RWPE2 (cell line): Measurements from ENCODE around the gene SLC6A4.
"Not testable (repeated sequence)": the region's sequence is repeated elsewhere in the genome, so short reads cannot be mapped to it uniquely, and the experiment has no call there.

Experiments used
- ATAC-seq: fragments of 200-7000 bp; cut with Tn5 transposase; 3 replicates; pipeline ENCODE4 v1.9.1; 2021; ENCODE audit warnings: low read depth
- DNase-seq: peaks from one replicate; pipeline ENCODE4 v3.0.0-alpha.2; 2020; ENCODE audit warnings: low spot score
- H3K27ac ChIP-seq: fragments of 450-650 bp; 2 replicates; pipeline ENCODE4 v1.5.1; 2017; ENCODE audit warnings: mild to moderate bottlenecking; ENCODE audit not compliant: poor library complexity, severe bottlenecking
- H3K27me3 ChIP-seq: fragments of 250-450 bp; sonication (Bioruptor Pico); 2 replicates; pipeline ENCODE4 v1.5.1; 2021; ENCODE audit warnings: mild to moderate bottlenecking, moderate library complexity; ENCODE audit not compliant: insufficient read depth, poor library complexity, severe bottlenecking
- H3K36me3 ChIP-seq: fragments of 250-450 bp; sonication (Bioruptor Pico); 2 replicates; pipeline ENCODE4 v1.5.1; 2020; ENCODE audit warnings: low read depth, mild to moderate bottlenecking, moderate library complexity
- H3K4me1 ChIP-seq: fragments of 250-450 bp; sonication (Bioruptor Pico); 2 replicates; pipeline ENCODE4 v1.5.1; 2021; ENCODE audit warnings: mild to moderate bottlenecking, moderate library complexity; ENCODE audit not compliant: insufficient read depth, poor library complexity, severe bottlenecking
- H3K4me3 ChIP-seq: fragments of 250-450 bp; sonication (Bioruptor Pico); 2 replicates; pipeline ENCODE4 v1.5.1; 2021; ENCODE audit warnings: mild to moderate bottlenecking, moderate library complexity; ENCODE audit not compliant: severe bottlenecking
- H3K9me3 ChIP-seq: fragments of 250-450 bp; sonication (Bioruptor Pico); 2 replicates; pipeline ENCODE4 v1.5.1; 2021; ENCODE audit warnings: mild to moderate bottlenecking, moderate library complexity; ENCODE audit not compliant: severe bottlenecking
- TF ChIP-seq, protein P1 (sequence below): fragments of 450-650 bp; IDR thresholded peaks from one replicate; pipeline ENCODE4 v1.5.1; 2017; ENCODE audit warnings: mild to moderate bottlenecking, moderate library complexity; ENCODE audit not compliant: poor library complexity, severe bottlenecking

SLC6A4 gene

DNA sequence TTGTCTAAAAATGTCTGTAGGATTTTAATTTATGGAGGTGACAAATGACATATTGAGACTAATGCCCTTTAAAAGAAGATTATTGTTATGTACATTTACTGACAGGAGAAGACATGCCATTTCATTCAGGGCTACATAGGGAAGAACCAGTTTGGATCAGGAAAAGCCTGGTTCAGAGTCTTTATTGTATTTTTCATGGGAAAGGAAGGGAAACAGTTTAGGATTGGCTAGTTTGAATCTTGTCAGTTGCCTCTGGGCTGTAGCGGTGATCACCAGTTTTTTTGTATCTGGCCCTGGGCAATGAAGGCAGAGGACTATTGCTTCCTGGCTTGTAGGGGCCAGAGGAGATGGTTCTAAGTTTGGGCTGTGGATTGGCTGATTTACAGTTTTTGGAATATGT, 87.1 kb downstream of the SLC6A4 start:
- ATAC-seq (no peak), DNase-seq (no peak)
- Histone ChIP-seq H3K27me3 (no peaks in the 10 kb centered on the region), H3K9me3 (no peaks in the 10 kb centered on the region), H3K36me3 (peaks cover 24% of the 10 kb centered on the region), H3K27ac (no peak overlapping the region), H3K4me3 (no peak overlapping the region), H3K4me1 (peaks cover 3% of the 10 kb centered on the region)
- TF ChIP-seq, protein P1, sequence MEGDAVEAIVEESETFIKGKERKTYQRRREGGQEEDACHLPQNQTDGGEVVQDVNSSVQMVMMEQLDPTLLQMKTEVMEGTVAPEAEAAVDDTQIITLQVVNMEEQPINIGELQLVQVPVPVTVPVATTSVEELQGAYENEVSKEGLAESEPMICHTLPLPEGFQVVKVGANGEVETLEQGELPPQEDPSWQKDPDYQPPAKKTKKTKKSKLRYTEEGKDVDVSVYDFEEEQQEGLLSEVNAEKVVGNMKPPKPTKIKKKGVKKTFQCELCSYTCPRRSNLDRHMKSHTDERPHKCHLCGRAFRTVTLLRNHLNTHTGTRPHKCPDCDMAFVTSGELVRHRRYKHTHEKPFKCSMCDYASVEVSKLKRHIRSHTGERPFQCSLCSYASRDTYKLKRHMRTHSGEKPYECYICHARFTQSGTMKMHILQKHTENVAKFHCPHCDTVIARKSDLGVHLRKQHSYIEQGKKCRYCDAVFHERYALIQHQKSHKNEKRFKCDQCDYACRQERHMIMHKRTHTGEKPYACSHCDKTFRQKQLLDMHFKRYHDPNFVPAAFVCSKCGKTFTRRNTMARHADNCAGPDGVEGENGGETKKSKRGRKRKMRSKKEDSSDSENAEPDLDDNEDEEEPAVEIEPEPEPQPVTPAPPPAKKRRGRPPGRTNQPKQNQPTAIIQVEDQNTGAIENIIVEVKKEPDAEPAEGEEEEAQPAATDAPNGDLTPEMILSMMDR: no peak

DNA sequence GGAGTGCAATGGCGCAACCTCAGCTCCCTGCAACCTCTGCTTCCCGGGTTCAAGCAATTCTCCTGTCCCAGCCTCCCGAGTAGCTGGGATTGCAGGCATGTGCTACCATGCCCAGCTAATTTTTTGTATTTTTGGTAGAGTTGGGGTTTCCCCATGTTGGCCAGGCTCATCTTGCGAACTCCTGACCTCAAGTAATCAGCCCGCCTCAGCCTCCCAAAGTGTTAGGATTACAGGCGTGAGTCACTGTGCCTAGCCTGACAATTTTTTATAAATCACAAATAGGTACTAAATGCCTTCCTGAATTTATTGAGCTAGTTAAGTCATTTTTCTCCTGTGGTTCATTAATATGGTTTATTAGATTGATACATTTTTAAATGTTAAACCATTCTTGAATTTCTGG, 87.6 kb downstream of the SLC6A4 start:
- H3K27ac ChIP-seq, H3K4me1 ChIP-seq, H3K9me3 ChIP-seq, H3K27me3 ChIP-seq, ATAC-seq, DNase-seq, H3K4me3 ChIP-seq: not testable (repeated sequence)
- peaks cover 20% of the 10 kb centered on the region for H3K36me3 ChIP-seq
